Fibroblast of villous mesenchyme (primary cell): ENCODE data around the gene CLIP1. TPM values are rescaled to one million over a fixed set of nuclear protein-coding genes. Genes with fewer than 3 reads are reported as not detected.

Experiments used
- DNase-seq: peaks from one replicate; pipeline ENCODE4 v3.0.0-alpha.2; 2010; ENCODE audit warnings: low read depth
- H3K4me3 ChIP-seq: 2 replicates; pipeline ENCODE4 v1.5.1; 2011; ENCODE audit warnings: low read depth, mild to moderate bottlenecking, low read length
- total RNA-seq: library from RNA; depleted of rRNA; stranded (reverse); fragments of >200 nt; gene quantifications from 2 replicates; pipeline ENCODE4 v1.2.3, GENCODE V29; 2012
- TF ChIP-seq, protein P1 (sequence below): IDR thresholded peaks from 2 replicates; pipeline ENCODE4 v1.5.1; 2012; ENCODE audit warnings: low read depth, mild to moderate bottlenecking, low read length; ENCODE audit not compliant: insufficient read depth

Gene CLIP1
- total RNA-seq, 1 donor, result 66.9 TPM

DNA sequence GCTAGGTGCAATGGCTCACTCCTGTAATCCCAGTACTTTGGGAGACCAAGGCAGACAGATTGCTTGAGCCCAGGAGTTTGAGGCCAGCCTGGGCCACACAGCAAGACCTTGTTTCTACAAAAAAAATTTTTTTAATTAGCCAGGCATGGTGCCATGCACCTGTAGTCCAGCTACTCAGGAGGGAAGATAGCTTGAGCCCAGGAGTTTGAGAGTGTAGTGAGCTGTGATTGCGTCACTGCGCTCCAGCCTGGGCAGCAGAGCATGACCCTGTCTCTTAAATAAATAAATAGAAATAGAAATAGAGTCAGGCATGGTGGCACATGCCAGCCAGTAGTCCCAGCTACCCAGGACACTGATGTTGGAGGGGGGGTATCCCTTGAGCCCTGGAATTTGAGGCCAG, 36.7 kb upstream of the CLIP1 start:
- DNase-seq, result peak; percentile 33
- TF ChIP-seq, protein P1, sequence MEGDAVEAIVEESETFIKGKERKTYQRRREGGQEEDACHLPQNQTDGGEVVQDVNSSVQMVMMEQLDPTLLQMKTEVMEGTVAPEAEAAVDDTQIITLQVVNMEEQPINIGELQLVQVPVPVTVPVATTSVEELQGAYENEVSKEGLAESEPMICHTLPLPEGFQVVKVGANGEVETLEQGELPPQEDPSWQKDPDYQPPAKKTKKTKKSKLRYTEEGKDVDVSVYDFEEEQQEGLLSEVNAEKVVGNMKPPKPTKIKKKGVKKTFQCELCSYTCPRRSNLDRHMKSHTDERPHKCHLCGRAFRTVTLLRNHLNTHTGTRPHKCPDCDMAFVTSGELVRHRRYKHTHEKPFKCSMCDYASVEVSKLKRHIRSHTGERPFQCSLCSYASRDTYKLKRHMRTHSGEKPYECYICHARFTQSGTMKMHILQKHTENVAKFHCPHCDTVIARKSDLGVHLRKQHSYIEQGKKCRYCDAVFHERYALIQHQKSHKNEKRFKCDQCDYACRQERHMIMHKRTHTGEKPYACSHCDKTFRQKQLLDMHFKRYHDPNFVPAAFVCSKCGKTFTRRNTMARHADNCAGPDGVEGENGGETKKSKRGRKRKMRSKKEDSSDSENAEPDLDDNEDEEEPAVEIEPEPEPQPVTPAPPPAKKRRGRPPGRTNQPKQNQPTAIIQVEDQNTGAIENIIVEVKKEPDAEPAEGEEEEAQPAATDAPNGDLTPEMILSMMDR, result no peak
- H3K4me3 ChIP-seq, result no peak overlapping the region

DNA sequence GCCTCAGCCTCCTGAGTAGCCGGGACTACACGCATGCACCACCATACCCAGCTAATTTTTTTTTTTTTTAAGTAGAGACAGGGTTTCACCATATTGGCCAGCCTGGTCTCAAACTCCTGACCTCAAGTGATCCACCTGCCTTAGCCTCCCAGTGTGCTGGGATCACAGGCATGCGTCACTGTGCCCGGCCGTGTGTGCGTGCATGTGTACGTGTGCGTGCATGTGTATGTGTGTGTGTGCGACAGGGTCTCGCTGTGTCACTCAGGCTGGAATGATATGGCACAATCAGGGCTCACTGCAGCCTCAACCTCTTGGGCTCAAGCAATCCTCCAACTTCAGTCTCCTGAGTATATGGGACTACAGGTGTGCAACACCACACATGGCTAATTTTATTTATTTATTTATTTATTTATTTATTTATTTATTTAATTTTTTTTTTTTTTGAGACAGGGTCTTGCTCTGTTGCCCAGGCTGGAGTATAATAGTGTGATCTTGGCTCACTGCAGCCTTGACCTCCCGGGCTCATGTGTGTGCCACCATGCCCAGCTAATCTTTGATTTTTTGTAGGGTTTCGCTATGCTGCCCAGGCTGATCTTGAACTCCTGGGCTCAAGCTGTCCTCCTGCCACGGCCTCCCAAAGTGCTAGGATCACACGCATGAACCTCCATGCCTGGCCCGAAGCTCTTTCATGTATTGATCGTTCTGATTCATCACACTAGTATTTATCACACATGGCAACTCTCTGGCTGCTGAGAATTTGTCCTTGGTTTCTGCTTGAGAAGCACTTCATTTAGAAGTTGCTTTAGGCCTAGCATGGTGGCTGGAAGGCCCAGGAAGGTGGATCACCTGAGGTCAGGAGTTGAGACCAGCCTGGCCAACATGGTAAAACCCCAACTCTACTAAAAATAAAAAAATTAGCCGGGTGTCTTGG, 35.9 kb upstream of the CLIP1 start:
- no peak for DNase-seq
- TF ChIP-seq, protein P1, result no peak
- H3K4me3 ChIP-seq, result no peak overlapping the region

DNA sequence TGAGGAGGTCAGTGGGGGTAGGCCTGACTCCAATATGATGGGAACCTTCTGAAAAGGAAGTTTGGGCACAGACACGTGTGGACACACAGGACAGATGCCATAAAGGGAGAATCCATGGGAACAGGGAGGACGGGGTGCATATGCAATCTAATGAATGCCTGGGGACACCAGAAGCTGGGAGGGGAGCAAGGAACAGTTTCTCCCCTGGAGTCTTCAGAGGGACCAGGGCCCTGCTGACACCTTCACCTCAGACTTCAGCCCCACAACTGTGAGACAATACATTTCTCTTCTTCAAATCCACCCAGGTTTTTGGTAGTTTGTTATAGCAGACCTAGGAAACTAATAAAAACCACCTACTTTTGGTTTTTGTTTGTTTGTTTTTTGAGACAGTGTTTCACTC, 35.2 kb upstream of the CLIP1 start:
- TF ChIP-seq, protein P1, result no peak
- H3K4me3 ChIP-seq, result no peak overlapping the region
- DNase-seq, result no peak

DNA sequence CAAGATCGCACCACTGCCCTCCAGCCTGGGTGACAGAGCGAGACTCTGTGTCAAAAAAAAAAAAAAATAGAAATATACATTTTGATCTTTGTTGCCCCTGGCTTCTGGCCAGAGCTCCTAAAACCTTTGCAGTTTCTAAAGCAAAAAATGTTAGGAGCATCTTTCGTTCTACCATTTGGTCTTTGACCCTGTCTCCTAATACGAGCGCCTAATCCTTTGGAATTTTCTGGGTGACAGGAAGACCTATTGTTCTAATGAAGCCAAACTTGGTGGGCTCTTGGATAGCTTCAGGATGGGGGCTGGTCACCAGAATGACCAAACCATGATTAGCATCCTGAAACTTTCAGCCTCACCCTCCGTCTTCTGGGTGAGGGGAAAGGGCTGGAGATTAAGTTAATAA, 32.3 kb upstream of the CLIP1 start:
- DNase-seq, result no peak
- TF ChIP-seq, protein P1, result no peak
- no peak overlapping the region for H3K4me3 ChIP-seq

DNA sequence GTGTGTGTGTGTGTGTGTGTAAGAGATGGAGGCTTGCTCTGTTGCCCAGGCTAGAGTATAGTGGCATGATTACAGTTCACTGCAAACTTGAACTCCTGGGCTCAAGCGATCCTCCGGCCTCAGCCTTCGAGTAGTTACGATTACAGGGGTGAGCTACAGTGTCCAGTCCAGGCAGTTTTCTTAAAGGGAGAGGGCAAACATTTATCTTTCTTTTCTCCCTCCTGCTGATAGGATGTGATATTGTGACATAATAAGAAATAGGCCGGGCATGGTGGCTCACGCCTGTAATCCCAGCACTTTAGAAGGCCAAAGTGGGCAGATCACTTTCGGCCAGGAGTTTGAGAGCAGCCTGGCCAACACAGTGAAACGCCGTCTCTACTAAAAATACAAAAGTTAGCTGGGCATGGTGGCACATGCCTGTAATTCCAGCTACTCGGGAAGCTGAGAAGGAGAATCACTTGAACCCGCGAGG, 31.8 kb upstream of the CLIP1 start:
- H3K4me3 ChIP-seq, result no peak overlapping the region
- DNase-seq, result no peak
- TF ChIP-seq, protein P1, result no peak

DNA sequence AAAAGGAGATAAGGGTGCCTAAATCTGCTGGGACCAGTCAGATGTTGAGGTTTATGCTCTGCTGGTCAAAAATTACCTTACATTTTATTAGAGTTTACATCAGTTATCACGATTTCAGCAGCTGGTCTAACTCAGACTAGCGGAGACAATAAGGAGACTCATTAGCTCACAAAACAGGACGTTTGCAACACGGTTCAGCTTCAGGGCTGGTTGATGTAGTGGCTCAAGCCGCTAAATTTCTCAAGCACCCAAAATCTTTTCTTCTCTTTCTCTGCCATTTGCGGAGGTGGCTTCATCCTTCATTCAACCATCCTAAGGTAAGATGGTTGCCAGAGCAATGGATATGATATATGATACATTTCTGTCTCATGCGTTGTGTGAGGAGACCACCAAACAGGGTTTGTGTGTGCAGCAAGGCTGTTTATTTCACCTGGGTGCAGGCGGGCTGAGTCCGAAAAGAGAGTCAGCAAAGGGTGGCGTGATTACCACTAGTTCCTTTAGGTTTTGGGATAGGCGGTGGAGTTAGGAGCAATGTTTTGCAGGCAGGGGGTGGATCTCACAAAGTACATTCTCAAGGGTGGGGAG, 30.3 kb upstream of the CLIP1 start:
- DNase-seq, result peak; percentile 59
- TF ChIP-seq, protein P1, result no peak
- H3K4me3 ChIP-seq, result no peak overlapping the region
